HPDE6-E6E7 (cell line): ENCODE measurements around the gene RGS14.
"Not testable (repeated sequence)": the region's sequence is repeated elsewhere in the genome, so short reads cannot be mapped to it uniquely, and the experiment has no call there.

Source experiments
- DNase-seq: peaks from one replicate; pipeline ENCODE4 v3.0.0; 2011; ENCODE audit warnings: missing footprints; ENCODE audit errors: extremely low spot score

RGS14 gene

DNA sequence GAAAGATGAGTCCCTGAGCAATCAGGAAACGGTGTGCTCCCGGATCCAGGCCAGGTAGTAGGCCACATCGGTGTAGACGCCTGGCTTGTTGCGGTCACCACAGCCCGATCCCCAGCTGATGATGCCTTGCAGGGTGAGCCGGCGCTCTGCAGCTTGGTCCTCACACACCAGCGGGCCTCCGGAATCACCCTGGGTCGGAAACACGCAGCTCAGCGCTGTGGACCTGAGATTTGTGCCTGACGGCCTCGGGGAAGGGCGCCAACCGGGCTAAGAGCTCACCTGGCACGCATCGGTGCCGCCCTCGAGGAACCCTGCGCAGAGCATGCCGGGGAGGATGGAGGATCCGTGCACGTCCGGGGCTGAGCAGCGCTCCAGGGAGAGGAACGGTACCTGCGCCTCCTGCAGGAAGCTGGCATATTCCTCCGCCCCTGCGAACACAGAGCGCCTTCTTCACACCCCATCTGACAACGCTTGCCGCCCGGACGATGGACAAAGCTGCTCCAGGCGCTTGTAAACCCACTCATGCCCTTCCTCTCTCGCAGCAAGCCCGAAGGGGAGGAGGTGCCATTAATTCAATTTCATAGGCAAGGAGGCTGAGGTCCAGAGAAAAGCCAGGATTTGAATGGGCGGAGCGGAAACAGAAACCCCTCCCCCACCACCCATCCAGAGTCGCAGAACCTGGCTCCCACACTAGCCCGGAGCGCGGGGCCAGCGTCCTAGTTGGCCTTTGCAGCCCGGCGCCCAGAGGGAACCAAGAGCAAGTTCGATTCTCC, 44.7 kb downstream of the RGS14 start:
- peak; percentile 97 for DNase-seq

DNA sequence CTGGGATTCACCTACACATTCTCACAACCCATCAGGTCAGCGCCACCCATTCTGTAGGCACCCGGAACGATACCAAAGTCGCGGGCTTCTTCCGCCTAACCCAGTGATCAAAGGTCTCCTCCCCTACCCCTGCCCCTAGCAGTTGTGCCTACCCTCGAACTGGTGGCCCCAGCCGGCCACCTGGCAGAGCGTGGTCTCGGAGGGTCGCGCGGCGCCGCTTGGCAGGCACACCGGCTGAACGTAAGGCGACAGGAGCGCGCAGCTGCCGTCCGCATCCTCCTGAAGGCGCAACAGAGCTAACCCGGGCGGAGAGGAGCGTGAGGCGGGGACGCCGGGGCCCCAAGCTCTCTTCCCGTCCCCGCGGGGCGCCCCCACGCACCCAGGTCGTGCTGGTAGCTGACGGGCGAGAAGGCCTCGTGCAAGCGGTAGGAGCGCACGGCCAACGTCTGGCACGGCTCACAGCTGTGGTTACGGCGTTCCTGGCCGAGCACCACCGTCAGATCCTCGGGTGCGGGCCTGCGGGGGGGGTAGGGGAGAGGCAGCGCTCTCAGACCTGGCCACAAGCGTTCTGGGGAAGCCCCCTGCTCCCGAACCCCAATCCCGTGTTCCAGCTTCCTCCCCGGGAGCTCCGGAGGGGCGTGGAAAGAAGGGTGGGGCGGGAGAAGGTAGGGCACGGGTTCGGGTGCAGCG, 45.5 kb downstream of the RGS14 start:
- peak; percentile 63 for DNase-seq

DNA sequence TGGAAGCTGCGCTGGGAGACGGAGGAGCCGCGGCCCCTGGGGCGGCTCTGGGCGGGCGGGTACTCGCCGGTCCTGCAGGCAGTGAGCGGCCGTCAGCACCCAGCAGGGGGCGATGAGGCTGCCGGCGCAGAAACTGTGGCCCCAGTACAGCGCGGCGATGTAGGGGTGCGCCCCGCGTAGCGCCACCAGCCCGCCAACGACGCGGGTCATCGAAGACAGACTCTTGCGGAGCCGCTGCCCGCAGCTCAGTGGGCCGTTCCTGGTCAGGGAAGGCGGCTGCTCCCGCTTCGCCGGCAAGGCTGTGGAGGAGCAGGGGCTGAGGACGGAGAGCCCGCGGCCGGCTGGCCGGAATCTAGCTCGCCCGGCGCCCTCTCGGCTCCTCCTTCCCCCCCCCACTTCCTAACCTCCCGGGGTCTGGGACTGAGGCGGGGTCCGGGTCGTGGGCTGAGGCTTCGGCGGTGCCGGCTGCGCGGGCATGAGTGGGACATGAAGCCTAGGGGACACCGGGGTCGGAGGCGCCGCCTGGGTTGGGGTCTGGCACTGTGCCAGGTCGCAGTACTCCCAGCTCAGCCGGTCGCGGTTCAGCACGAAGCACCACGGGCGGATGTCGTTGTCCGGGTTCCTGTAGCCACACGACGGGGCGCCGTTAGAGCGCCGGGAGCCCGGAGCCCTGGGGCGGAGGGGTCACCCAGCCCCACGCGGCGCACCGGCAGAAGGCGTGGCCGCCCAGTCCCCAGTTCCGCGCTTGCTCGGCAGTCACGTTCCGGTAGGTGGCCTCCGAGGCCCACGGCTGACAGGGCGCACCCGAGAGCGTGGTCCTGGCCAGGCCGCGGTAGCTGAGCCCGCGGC, 46.3 kb downstream of the RGS14 start:
- peak; percentile 90 for DNase-seq

DNA sequence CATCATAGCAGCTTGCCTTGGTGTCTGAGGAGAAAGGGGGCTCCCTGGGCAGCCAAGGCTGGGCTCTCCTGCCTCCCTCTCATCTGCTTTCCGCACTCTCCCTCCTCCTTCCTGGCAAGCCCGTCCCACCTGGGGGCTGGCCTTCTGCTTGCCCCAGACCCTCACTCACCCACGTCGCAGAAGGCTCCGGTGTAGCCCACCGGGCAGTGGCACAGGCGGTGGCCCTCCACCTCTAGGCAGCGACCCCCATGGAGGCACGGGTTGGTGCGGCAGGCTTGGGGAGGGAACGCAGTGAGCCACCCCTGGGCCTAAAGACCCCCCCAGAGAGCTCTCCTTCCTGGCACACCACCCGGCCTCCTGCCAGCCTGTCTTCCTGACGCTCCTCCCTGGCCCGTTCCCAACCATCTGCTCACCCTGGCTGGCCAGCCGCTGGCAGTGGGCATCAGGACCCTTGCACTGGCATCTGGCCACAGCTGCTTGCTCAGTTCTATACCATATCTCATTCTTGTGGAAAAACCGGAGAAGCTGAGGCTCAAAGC, 47.0 kb downstream of the RGS14 start:
- no peak for DNase-seq

DNA sequence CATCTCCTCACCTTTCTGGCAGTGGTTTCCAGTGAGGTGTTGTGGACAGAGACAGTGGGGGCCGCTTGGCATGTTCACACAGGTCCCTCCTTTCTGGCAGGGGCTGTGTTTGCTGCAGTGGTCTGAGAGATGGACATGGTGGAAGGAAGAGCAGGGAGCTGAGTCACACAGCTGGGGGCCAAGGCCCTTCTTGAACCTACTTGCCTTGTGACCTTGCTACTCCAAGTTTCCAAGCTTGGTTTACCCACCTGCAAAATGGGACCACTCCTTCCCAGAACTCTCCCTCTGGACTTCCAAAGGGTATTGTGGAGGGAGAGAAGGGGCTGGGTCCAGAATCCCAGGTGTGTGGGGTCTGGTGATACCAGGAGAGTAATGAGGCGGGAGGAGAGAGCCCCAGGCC, 47.6 kb downstream of the RGS14 start:
- DNase-seq, result no peak

- no peak for DNase-seq
Measured at GRCh38 chr5:177405805-177406204, 48.1 kb downstream of the RGS14 start.

- DNase-seq, result no peak
Measured at GRCh38 chr5:177409043-177409801, 51.5 kb downstream of the RGS14 start, which contains the start of gene F12. Gene F12, minus strand, starts transcription at chr5:177409564. Its CDS starts 37 bp downstream, at chr5:177409527.

DNA sequence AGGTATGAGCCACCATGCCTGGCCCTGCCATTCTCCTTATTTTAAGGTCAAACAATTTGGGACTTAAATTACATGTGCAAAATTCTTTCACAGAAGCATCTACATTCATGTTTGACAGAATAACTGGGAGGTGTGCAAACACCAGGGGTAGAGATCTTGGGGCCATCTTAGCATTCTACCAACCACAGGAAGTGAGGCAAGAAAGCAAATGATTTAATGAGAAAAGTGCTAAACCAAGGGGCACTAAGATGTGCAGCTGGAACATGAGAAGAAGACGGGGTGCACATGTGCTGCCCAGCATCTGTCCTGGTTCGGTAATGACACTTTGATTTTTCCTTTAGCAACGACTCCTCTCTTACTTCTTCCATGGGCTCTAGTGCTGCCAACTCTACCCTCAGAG, 52.9 kb downstream of the RGS14 start:
- DNase-seq, result no peak

GRCh38 chr5:177412603-177413233, 55.0 kb downstream of the RGS14 start:
- DNase-seq, result no peak

- DNase-seq, result no peak
Measured at GRCh38 chr5:177414481-177414880, 56.8 kb downstream of the RGS14 start.

GRCh38 chr5:177417081-177417480, 59.4 kb downstream of the RGS14 start:
- DNase-seq, result not testable (repeated sequence)

GRCh38 chr5:177419046-177419445, 61.3 kb downstream of the RGS14 start:
- no peak for DNase-seq

DNA sequence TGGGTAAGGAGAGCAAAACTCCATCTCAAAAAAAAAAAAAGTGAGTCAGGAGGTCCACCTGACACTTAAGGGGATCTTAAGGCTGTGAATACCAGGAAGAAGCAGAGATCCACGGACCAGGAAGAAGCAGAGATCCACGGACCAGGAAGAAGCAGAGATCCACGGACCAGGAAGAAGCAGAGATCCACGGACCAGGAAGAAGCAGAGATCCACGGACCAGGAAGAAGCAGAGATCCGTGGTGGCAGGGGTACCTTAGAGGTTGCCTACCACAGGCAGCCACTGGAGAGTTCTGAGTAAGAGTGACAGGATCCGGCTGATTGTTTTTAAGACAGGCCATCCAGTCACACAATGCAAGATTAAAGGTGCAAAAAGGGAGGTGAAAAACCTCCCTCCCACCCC, 62.7 kb downstream of the RGS14 start:
- DNase-seq, result not testable (repeated sequence)

DNA sequence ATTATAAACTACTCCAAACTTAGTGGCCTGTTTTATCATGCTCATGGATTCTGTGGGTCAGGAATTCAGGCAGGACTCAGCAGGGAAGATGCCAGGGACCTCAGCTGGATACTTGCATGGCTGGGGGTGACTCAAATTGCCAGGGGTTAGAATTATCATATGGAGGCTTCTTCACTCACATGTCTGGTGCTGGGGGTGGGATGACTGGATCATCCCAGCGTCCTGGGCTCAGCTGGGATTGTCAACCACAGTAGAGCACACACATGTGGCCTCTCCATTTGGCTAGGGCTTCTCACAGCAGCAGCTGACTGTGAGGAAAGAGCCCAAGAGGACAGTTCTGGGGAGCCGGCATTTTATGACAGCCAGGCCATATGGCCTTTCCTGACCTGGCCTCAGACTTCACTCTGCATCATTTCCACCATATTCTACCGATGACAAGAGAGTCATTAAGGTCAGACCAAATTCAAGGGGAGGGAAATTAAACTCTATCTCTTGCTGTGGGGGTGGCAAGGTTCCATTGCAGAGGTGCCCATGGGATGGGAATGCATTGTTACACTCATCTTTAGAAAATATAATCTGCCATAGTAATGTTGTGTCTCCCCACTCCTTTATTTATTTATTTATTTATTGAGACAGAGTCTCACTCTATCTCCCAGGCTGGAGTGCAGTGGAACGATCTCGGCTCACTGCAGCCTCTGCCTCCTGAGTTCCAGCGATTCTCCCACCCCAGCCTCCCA, 63.5 kb downstream of the RGS14 start:
- DNase-seq, result no peak
